Measurements from ENCODE around the gene MAP3K3. TPM values are rescaled to one million over a fixed set of nuclear protein-coding genes. Genes with fewer than 3 reads are reported as not detected.

The MAP3K3 gene
- polyA plus RNA-seq, 1 donor from 2014 or later, result 16.6 TPM

DNA sequence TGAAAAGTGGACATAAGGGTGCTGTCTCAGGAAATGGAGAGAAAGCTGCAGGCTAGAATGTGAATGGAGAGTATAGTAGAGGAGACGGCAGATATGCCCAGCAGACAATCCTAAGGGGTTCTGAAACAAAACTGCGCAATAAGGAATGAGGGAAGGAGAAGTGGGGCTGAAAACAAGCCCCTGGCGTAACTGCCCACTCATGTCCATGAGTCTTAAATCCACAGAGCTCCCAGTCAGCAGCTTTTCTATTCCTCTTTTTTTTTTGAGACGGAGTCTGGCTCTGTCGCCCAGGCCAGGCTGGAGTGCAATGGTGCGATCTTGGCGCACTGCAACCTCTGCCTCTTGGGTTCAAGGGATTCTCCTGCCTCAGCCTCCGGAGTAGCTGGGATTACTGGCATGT is 113.5 kb downstream of the MAP3K3 start:
- H3K9me2 ChIP-seq (ENCODE audit: insufficient read depth, low read length), result no peaks in the 10 kb centered on the region
- TF ChIP-seq TAF1 (IDR thresholded peaks at IDR 0.05; ENCODE audit: low read depth) (no peak), EP300 (conservative IDR thresholded peaks at IDR 0.05; ENCODE audit: poor library complexity, severe bottlenecking) (no peak), MXI1 (conservative IDR thresholded peaks at IDR 0.05; ENCODE audit: poor library complexity, severe bottlenecking) (no peak), REST (IDR thresholded peaks at IDR 0.05; ENCODE audit: borderline replicate concordance) (no peak), EZH2 (IDR thresholded peaks at IDR 0.05; ENCODE audit: borderline replicate concordance, insufficient read depth, low read length, poor library complexity, severe bottlenecking) (no peak), SMC3 (conservative IDR thresholded peaks at IDR 0.05; ENCODE audit: poor library complexity) (no peak), CTCF (IDR thresholded peaks at IDR 0.05; ENCODE audit: poor library complexity, severe bottlenecking) (no peak), POLR2AphosphoS5 (IDR thresholded peaks at IDR 0.05) (no peak), RAD21 (conservative IDR thresholded peaks at IDR 0.05) (no peak)
- no peaks in the 10 kb centered on the region for H3K36me3 ChIP-seq (ENCODE audit: insufficient read depth, low read length)
- no peaks in the 10 kb centered on the region for H3K27me3 ChIP-seq (ENCODE audit: insufficient read depth, low read depth, low read length)
- H3K4me2 ChIP-seq (ENCODE audit: low read length), result no peak overlapping the region
- no peak overlapping the region for H2AFZ ChIP-seq (ENCODE audit: low read depth, low read length)
- no peak overlapping the region for H3K27ac ChIP-seq (ENCODE audit: low read length)
- no peaks in the 10 kb centered on the region for H4K20me1 ChIP-seq (ENCODE audit: insufficient read depth)
- no peak overlapping the region for H3K9ac ChIP-seq (ENCODE audit: low read length)
- H3K4me3 ChIP-seq (ENCODE audit: low read length), result no peak overlapping the region
- H3K9me3 ChIP-seq (ENCODE audit: low read length), result no peaks in the 10 kb centered on the region
- no peaks in the 10 kb centered on the region for H3F3A ChIP-seq (ENCODE audit: insufficient read depth, low read length, poor library complexity, severe bottlenecking)
- H3K79me2 ChIP-seq (replicated peaks; ENCODE audit: insufficient read depth, low read length), result peaks cover 9% of the 10 kb centered on the region

- no peaks in the 10 kb centered on the region for H3K9me3 ChIP-seq (ENCODE audit: low read length)
- peak overlapping the region; percentile 92 for H3K27ac ChIP-seq (ENCODE audit: low read length)
- no peaks in the 10 kb centered on the region for H3K36me3 ChIP-seq (ENCODE audit: insufficient read depth, low read length)
- H3K4me3 ChIP-seq (ENCODE audit: low read length), result peak overlapping the region; percentile 95
- peak overlapping the region; percentile 81 for H3K4me2 ChIP-seq (ENCODE audit: low read length)
- no peaks in the 10 kb centered on the region for H3K9me2 ChIP-seq (ENCODE audit: insufficient read depth, low read length)
- H4K20me1 ChIP-seq (ENCODE audit: insufficient read depth), result no peaks in the 10 kb centered on the region
- H3F3A ChIP-seq (ENCODE audit: insufficient read depth, low read length, poor library complexity, severe bottlenecking), result no peaks in the 10 kb centered on the region
- H2AFZ ChIP-seq (ENCODE audit: low read depth, low read length), result peak overlapping the region; percentile 83
- no peaks in the 10 kb centered on the region for H3K27me3 ChIP-seq (ENCODE audit: insufficient read depth, low read depth, low read length)
- no peak for TF ChIP-seq EP300 (conservative IDR thresholded peaks at IDR 0.05; ENCODE audit: poor library complexity, severe bottlenecking)
- H3K9ac ChIP-seq (ENCODE audit: low read length), result peak overlapping the region; percentile 90
- H3K79me2 ChIP-seq (replicated peaks; ENCODE audit: insufficient read depth, low read length), result peaks cover 10% of the 10 kb centered on the region
Observed at GRCh38 chr17:63740464-63741142, 118.4 kb downstream of the MAP3K3 start.
